ENCODE results near the gene SLC1A2.

GRCh38 chr11:35287344-35287890 lies 131.9 kb downstream of the SLC1A2 start:
- TF ChIP-seq, protein P1, sequence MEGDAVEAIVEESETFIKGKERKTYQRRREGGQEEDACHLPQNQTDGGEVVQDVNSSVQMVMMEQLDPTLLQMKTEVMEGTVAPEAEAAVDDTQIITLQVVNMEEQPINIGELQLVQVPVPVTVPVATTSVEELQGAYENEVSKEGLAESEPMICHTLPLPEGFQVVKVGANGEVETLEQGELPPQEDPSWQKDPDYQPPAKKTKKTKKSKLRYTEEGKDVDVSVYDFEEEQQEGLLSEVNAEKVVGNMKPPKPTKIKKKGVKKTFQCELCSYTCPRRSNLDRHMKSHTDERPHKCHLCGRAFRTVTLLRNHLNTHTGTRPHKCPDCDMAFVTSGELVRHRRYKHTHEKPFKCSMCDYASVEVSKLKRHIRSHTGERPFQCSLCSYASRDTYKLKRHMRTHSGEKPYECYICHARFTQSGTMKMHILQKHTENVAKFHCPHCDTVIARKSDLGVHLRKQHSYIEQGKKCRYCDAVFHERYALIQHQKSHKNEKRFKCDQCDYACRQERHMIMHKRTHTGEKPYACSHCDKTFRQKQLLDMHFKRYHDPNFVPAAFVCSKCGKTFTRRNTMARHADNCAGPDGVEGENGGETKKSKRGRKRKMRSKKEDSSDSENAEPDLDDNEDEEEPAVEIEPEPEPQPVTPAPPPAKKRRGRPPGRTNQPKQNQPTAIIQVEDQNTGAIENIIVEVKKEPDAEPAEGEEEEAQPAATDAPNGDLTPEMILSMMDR (IDR thresholded peaks at IDR 0.05): no peak
- no peak for TF ChIP-seq POLR2A (IDR thresholded peaks at IDR 0.05)
